Motor neuron (in vitro differentiated cells): ENCODE measurements around the gene NDUFS1. TPM values are rescaled to one million over a fixed set of nuclear protein-coding genes. Genes with fewer than 3 reads are reported as not detected.
"Not testable (repeated sequence)": the region's sequence is repeated elsewhere in the genome, so short reads cannot be mapped to it uniquely, and the experiment has no call there.

Experiments used
- ATAC-seq, 8 experiments: fragments of 200-7000 bp; cut with Tn5 transposase; replicated peaks in 6 of 8; 2 replicates each; pipeline ENCODE4 v1.8.0; 2021; ENCODE audit warnings: mild to moderate bottlenecking in 8 of 8, moderate library complexity in 8 of 8
- H3K27ac ChIP-seq, 2 donors: fragments of 250-450 bp; sonication (Bioruptor Pico); 2 replicates each; pipeline ENCODE4 v1.9.0; 2021; ENCODE audit warnings: antibody characterized with exemption in 2 of 2, mild to moderate bottlenecking in 2 of 2, moderate library complexity in 1 of 2
- H3K4me1 ChIP-seq, 2 donors: fragments of 250-450 bp; sonication (Bioruptor Pico); replicated peaks in 1 of 2; 2 replicates each; pipeline ENCODE4 v1.6.1; 2021; ENCODE audit warnings: antibody characterized with exemption in 2 of 2, mild to moderate bottlenecking in 2 of 2, moderate library complexity in 1 of 2
- H3K4me3 ChIP-seq, 5 donors: fragments of 250-450 bp; sonication (Bioruptor Pico); 2 replicates each; pipeline ENCODE4 v1.9.0; 2021; ENCODE audit warnings: antibody characterized with exemption in 5 of 5, mild to moderate bottlenecking in 5 of 5, moderate library complexity in 4 of 5
- WGBS, 10 experiments: fragments of 450-650 bp; shearing (Covaris generic); methylation state at CpG; one replicate each; pipeline ENCODE4 v1.0.0; 2022; 5-methylcytosine and 5-hydroxymethylcytosine counted together
- in situ Hi-C, 9 experiments: fragments of 400-800 bp; cut with MboI; loops; one replicate each; pipeline ENCODE4 v1.15.0; 2021; ENCODE audit warnings: low sequenced_read_pairs in 9 of 9, low pct_unique_long_range_greater_than_20kb in 2 of 9; ENCODE audit not compliant: unreplicated experiment in 9 of 9
- total RNA-seq, 8 experiments: library from RNA; unstranded; fragments of 300-600 nt; gene quantifications; 2 replicates each; pipeline versions ENCODE4 v1.2.3 to v1.2.4, GENCODE V29; 2022

NDUFS1 gene
- total RNA-seq, 8 experiments from 2014 or later = 64.0 to 108 (median 75.8) TPM

DNA sequence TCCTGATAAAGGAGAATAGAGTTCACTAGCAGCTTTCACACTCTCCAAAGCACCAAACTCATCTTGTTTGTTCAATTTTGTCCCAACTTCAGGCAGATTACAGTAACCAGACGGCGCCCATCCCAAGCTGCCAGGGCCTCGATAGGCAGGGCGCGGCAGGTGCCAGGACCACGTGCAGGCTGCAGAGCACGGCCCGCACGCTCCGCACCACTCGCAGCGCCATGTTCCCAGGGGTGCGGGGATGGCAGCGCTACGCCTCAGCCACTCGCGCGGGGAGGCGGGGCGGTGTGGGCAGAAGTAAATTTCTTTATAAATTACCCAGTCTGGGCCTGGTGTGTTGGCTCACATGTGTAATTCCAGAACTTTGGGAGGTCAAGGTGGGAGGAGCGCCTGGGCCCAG is 43.0 kb downstream of the NDUFS1 start:
- in situ Hi-C loops = no loop called here
- 99 to 100% (median 100%) methylated on average over 1 to 12 of the region's 21 CpGs; no CpG with 5 or more reads in 5 of the 10 experiments for WGBS, 10 experiments
- Histone ChIP-seq H3K27ac (no peak overlapping the region), H3K4me1 (no peaks in the 10 kb centered on the region), H3K4me3 (no peak overlapping the region)
- ATAC-seq = no peak

- WGBS, 10 experiments = 83 to 100% (median 100%) methylated on average over 1 to 3 of the region's 3 CpGs
These were observed 44.1 kb downstream of the NDUFS1 start for GRCh38 chr2:206115026-206115578.

GRCh38 chr2:206112846-206113547 is 46.2 kb downstream of the NDUFS1 start:
- ATAC-seq = peak in 4 of 8 experiments; percentile 23 to 88 (median 59)
- no peaks in the 10 kb centered on the region for H3K4me1 ChIP-seq

More at GRCh38 chr2:206115026-206115578, 44.1 kb downstream of the NDUFS1 start:
- no peak overlapping the region for H3K27ac ChIP-seq
- no peak overlapping the region for H3K4me3 ChIP-seq
- H3K4me1 ChIP-seq = no peaks in the 10 kb centered on the region
- in situ Hi-C loops = no loop called here
- ATAC-seq = no peak

DNA sequence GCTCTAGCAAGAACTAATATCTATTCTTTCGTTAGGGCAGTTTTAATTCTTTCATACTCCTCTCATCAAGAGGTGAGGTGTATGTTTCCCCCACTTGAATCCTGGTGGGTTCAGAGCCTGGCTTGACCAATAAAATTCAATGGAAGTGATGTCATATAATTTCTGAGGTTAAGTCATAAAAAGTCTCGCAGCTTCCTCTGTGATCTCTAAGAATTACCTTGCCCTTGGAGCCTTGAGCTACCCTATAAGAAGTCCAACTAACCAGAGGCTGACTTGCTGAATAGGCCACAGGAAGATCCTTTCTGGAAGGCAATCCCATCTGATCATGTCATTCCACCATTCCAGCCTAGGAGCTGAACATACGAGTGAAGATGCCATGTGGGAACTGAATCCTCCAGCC is 47.1 kb downstream of the NDUFS1 start:
- ATAC-seq = no peak
- H3K4me3 ChIP-seq = no peak overlapping the region
- WGBS, 10 experiments = 67 to 100% (median 100%) methylated on average over 1 to 3 of the region's 3 CpGs; no CpG with 5 or more reads in 1 of the 10 experiments
- in situ Hi-C loops = no loop called here
- no peak overlapping the region for H3K27ac ChIP-seq
- no peaks in the 10 kb centered on the region for H3K4me1 ChIP-seq

More at GRCh38 chr2:206112846-206113547, 46.2 kb downstream of the NDUFS1 start:
- in situ Hi-C loops = no loop called here
- no peak overlapping the region for H3K4me3 ChIP-seq
- 43 to 97% (median 90%) methylated on average over 1 to 7 of the region's 7 CpGs; no CpG with 5 or more reads in 3 of the 10 experiments for WGBS, 10 experiments
- no peak overlapping the region for H3K27ac ChIP-seq

DNA sequence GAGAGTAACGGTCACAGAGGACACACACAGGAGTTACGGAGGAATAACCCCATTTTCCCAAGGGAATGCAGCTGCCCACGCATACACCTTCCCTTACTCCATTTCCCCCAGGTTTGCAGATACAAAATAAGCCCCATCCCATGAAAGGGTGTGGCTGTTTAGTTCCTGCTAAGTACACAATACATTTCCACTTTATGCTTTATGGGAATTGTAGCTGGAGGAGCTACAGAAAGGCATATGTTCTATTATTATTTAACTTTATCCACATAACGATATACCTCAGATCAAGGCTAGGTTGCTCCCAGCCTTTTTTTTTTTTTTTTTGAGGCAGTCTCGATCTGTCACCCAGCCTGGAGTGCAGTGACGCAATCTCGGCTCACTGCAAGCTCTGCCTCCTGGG is 50.5 kb downstream of the NDUFS1 start:
- Histone ChIP-seq H3K27ac (no peak overlapping the region), H3K4me1 (no peaks in the 10 kb centered on the region), H3K4me3 (no peak overlapping the region)
- peak in 1 of 8 experiments; percentile 67 for ATAC-seq
- in situ Hi-C loops = no loop called here
- WGBS, 10 experiments = 73 to 100% (median 86%) methylated on average over 1 to 5 of the region's 7 CpGs

DNA sequence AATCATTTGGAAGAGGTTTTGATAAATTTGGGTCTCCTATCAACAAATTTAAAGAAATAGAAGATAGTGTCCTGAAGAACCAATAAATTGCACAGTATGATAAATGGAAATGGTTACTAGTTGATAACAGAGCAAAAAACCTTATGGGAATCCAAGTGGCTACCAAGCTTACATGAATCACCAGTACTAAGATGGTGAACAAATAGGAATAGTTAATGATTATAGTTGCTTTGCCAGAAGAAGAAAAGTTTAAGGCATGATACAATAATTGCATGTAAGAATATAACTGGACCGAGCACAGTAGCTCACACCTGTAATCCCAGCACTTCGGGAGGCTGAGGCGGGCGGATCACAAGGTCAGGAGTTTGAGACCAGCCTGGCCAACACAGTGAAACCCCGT is 53.7 kb downstream of the NDUFS1 start:
- H3K4me1 ChIP-seq = no peaks in the 10 kb centered on the region
- H3K27ac ChIP-seq = no peak overlapping the region
- H3K4me3 ChIP-seq = no peak overlapping the region
- in situ Hi-C loops = no loop called here
- 58 to 100% (median 100%) methylated on average over 1 to 4 of the region's 5 CpGs; no CpG with 5 or more reads in 5 of the 10 experiments for WGBS, 10 experiments
- no peak for ATAC-seq

DNA sequence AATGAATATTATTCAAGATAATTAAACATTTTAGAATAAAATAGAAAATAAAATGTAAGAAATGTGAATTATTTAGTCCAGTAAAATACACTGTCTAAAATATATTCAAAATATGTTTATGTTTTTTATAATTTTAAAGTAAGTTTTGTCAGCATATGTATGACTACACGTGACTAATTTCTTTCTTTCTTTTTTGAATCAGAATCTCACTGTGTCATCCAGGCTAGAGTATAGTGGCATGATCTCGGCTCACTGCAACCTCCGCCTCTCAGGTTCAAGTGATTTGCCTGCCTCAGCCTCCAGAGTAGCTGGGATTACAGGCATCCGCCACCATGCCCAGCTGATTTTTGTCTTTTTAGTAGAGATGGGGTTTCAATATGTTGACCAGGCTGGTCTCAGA is 54.2 kb downstream of the NDUFS1 start:
- H3K27ac ChIP-seq = no peak overlapping the region
- ATAC-seq = no peak
- WGBS, 10 experiments = 20 to 100% (median 85%) methylated on average over 1 to 4 of the region's 4 CpGs
- H3K4me1 ChIP-seq = no peaks in the 10 kb centered on the region
- in situ Hi-C loops = no loop called here
- no peak overlapping the region for H3K4me3 ChIP-seq

- 83 to 100% (median 96%) methylated on average over 1 to 15 of the region's 19 CpGs; no CpG with 5 or more reads in 1 of the 10 experiments for WGBS, 10 experiments
- ATAC-seq, H3K4me3 ChIP-seq, in situ Hi-C loops, H3K27ac ChIP-seq: not testable (repeated sequence)
- peaks cover 0 to 12% of the 10 kb centered on the region in 2 donors for H3K4me1 ChIP-seq
These were observed 60.4 kb downstream of the NDUFS1 start for GRCh38 chr2:206098872-206099271.

- Histone ChIP-seq H3K27ac (no peak overlapping the region), H3K4me1 (peaks cover 0 to 12% of the 10 kb centered on the region in 2 donors), H3K4me3 (no peak overlapping the region)
- 79 to 100% (median 94%) methylated on average over 1 to 4 of the region's 9 CpGs; no CpG with 5 or more reads in 2 of the 10 experiments for WGBS, 10 experiments
- ATAC-seq = no peak
- in situ Hi-C loops = no loop called here
These were observed 60.8 kb downstream of the NDUFS1 start for GRCh38 chr2:206098471-206098870.

- WGBS, 10 experiments = 100% methylated on average over 2 of the region's 2 CpGs; no CpG with 5 or more reads in 9 of the 10 experiments
- peaks cover 0 to 12% of the 10 kb centered on the region in 2 donors for H3K4me1 ChIP-seq
- no peak overlapping the region for H3K4me3 ChIP-seq
- no peak for ATAC-seq
- no peak overlapping the region for H3K27ac ChIP-seq
- in situ Hi-C loops = no loop called here
These were observed 62.4 kb downstream of the NDUFS1 start for GRCh38 chr2:206096876-206097275.

GRCh38 chr2:206095536-206096332 is 63.5 kb downstream of the NDUFS1 start:
- H3K4me1 ChIP-seq = peaks cover 0 to 12% of the 10 kb centered on the region in 2 donors
- 28 to 83% (median 60%) methylated on average over 1 to 3 of the region's 3 CpGs; no CpG with 5 or more reads in 1 of the 10 experiments for WGBS, 10 experiments
- H3K4me3 ChIP-seq = no peak overlapping the region
- in situ Hi-C loops = no loop called here
- no peak overlapping the region for H3K27ac ChIP-seq
- peak in 3 of 8 experiments; percentile 39 to 66 (median 40) for ATAC-seq

GRCh38 chr2:206092297-206092696 is 66.9 kb downstream of the NDUFS1 start:
- ATAC-seq = no peak
- 87 to 100% (median 100%) methylated on average over 1 to 2 of the region's 2 CpGs; no CpG with 5 or more reads in 2 of the 10 experiments for WGBS, 10 experiments
- Histone ChIP-seq H3K4me3 (no peak overlapping the region), H3K27ac (no peak overlapping the region), H3K4me1 (peaks cover 0 to 12% of the 10 kb centered on the region in 2 donors)
- in situ Hi-C loops = no loop called here

DNA sequence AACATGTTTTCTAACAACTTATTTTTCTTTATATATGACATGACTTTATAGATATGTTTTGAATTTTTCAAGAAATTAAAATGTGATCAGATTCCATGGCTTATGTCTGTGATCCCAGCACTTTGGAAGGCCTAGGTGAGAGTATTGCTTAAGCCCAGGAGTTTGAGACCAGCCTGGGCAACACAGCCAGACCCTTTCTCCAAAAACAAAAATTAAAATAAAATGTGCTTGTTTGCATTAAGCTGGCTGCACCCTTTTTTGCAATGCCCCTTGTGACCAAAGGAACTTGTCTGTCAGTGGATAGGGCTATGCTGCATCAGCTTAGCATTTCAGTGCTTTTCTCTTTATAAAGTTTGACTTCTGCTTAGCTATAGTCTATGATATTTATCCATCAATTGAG is 71.0 kb downstream of the NDUFS1 start:
- in situ Hi-C loops = no loop called here
- H3K4me1 ChIP-seq = no peaks in the 10 kb centered on the region
- H3K4me3 ChIP-seq = no peak overlapping the region
- H3K27ac ChIP-seq = no peak overlapping the region
- ATAC-seq = no peak
